Neural cell (in vitro differentiated cells): ENCODE measurements around the gene LKAAEAR1. TPM values are rescaled to one million over a fixed set of nuclear protein-coding genes. Genes with fewer than 3 reads are reported as not detected.

Experiments
- H2AFZ ChIP-seq: fragments of 200-600, 300-800 bp; sonication (generic), shearing (Covaris generic); 2 replicates; pipeline ENCODE4 v1.6.0; 2014; ENCODE audit warnings: low read depth, mild to moderate bottlenecking, antibody characterized with exemption, low read length, moderate library complexity
- H3F3A ChIP-seq: fragments of 200-600 bp; shearing (Covaris generic); 2 replicates; pipeline ENCODE4 v1.6.1; 2016; ENCODE audit warnings: mild to moderate bottlenecking, moderate library complexity, mixed read lengths, antibody characterized with exemption, low read length; ENCODE audit not compliant: insufficient read depth, poor library complexity, severe bottlenecking
- H3K27ac ChIP-seq: fragments of 200-600, 300-800 bp; sonication (generic), shearing (Covaris generic); 2 replicates; pipeline ENCODE4 v1.5.1; 2014; ENCODE audit warnings: mild to moderate bottlenecking, low read length, moderate library complexity
- H3K27me3 ChIP-seq: fragments of 300-800, 200-600 bp; sonication (generic), shearing (Covaris generic); 2 replicates; pipeline ENCODE4 v1.6.0; 2014; ENCODE audit warnings: mild to moderate bottlenecking, low read depth, low read length, moderate library complexity; ENCODE audit not compliant: insufficient read depth
- H3K36me3 ChIP-seq: fragments of 300-800, 200-600 bp; sonication (generic), shearing (Covaris generic); 2 replicates; pipeline ENCODE4 v1.5.1; 2014; ENCODE audit warnings: mild to moderate bottlenecking, antibody characterized with exemption, low read length, moderate library complexity; ENCODE audit not compliant: insufficient read depth
- H3K4me2 ChIP-seq: fragments of 300-800, 200-600 bp; sonication (generic), shearing (Covaris generic); 2 replicates; pipeline ENCODE4 v1.6.0; 2014; ENCODE audit warnings: mild to moderate bottlenecking, low read length
- H3K4me3 ChIP-seq: fragments of 300-800, 200-600 bp; sonication (generic), shearing (Covaris generic); 2 replicates; pipeline ENCODE4 v1.5.1; 2014; ENCODE audit warnings: mild to moderate bottlenecking, low read length, moderate library complexity
- H3K79me2 ChIP-seq: fragments of 200-600 bp; shearing (Covaris generic); replicated peaks from 2 replicates; pipeline ENCODE4 v1.6.0; 2014; ENCODE audit warnings: mild to moderate bottlenecking, low read length, moderate library complexity; ENCODE audit not compliant: insufficient read depth
- H3K9ac ChIP-seq: fragments of 300-800, 200-600 bp; sonication (generic), shearing (Covaris generic); 2 replicates; pipeline ENCODE4 v1.6.1; 2016; ENCODE audit warnings: mild to moderate bottlenecking, low read length, mixed read lengths
- H3K9me2 ChIP-seq: fragments of 200-600 bp; shearing (Covaris generic); 2 replicates; pipeline ENCODE4 v1.6.1; 2016; ENCODE audit warnings: mild to moderate bottlenecking, low read length, mixed read lengths; ENCODE audit not compliant: insufficient read depth
- H3K9me3 ChIP-seq: fragments of 200-600, 300-800 bp; sonication (generic), shearing (Covaris generic); 2 replicates; pipeline ENCODE4 v1.6.1; 2016; ENCODE audit warnings: mild to moderate bottlenecking, mixed run types, low read length, moderate library complexity, mixed read lengths
- H4K20me1 ChIP-seq: fragments of 200-600 bp; shearing (Covaris generic); 2 replicates; pipeline ENCODE4 v1.6.1; 2016; ENCODE audit warnings: mild to moderate bottlenecking, mixed run types; ENCODE audit not compliant: insufficient read depth
- EP300 ChIP-seq: fragments of 450-650 bp; conservative IDR thresholded peaks from 2 replicates; pipeline ENCODE4 v1.6.1; 2014; ENCODE audit warnings: antibody characterized with exemption, mild to moderate bottlenecking, moderate library complexity; ENCODE audit not compliant: poor library complexity, severe bottlenecking
- EZH2 ChIP-seq: fragments of 200-600, 300-800 bp; shearing (Covaris generic), sonication (generic); IDR thresholded peaks from 2 replicates; pipeline ENCODE4 v1.6.1; 2014; ENCODE audit warnings: antibody characterized with exemption, low read length, borderline replicate concordance, mild to moderate bottlenecking; ENCODE audit not compliant: insufficient read depth, poor library complexity, severe bottlenecking
- MXI1 ChIP-seq: fragments of 450-650 bp; conservative IDR thresholded peaks from 2 replicates; pipeline ENCODE4 v1.6.1; 2014; ENCODE audit warnings: antibody characterized with exemption, mild to moderate bottlenecking; ENCODE audit not compliant: poor library complexity, severe bottlenecking
- POLR2AphosphoS5 ChIP-seq: IDR thresholded peaks from 2 replicates; pipeline ENCODE4 v1.6.1; 2012
- RAD21 ChIP-seq: fragments of 450-650 bp; conservative IDR thresholded peaks from 2 replicates; pipeline ENCODE4 v1.6.1; 2014; ENCODE audit warnings: antibody characterized with exemption, mild to moderate bottlenecking, moderate library complexity
- SMC3 ChIP-seq: fragments of 450-650 bp; conservative IDR thresholded peaks from 2 replicates; pipeline ENCODE4 v1.6.1; 2014; ENCODE audit warnings: antibody characterized with exemption, mild to moderate bottlenecking, moderate library complexity; ENCODE audit not compliant: poor library complexity
- TAF1 ChIP-seq: IDR thresholded peaks from 2 replicates; pipeline ENCODE4 v1.6.1; 2012; ENCODE audit warnings: low read depth
- polyA plus RNA-seq: library from polyadenylated mRNA; depleted of rRNA; stranded (reverse); fragments of >200 nt; gene quantifications from 2 replicates; pipeline ENCODE4 v1.2.3, GENCODE V29; 2014
- TF ChIP-seq, protein P1 (sequence below): fragments of 450-650 bp; IDR thresholded peaks from 2 replicates; pipeline ENCODE4 v1.5.1; 2014; ENCODE audit warnings: antibody characterized with exemption, mild to moderate bottlenecking, moderate library complexity; ENCODE audit not compliant: poor library complexity, severe bottlenecking
- TF ChIP-seq, protein P2 (sequence below): IDR thresholded peaks from 2 replicates; pipeline ENCODE4 v1.6.1; 2012; ENCODE audit warnings: borderline replicate concordance

Gene LKAAEAR1
- polyA plus RNA-seq, 1 donor from 2014 or later: 9.3 TPM

DNA sequence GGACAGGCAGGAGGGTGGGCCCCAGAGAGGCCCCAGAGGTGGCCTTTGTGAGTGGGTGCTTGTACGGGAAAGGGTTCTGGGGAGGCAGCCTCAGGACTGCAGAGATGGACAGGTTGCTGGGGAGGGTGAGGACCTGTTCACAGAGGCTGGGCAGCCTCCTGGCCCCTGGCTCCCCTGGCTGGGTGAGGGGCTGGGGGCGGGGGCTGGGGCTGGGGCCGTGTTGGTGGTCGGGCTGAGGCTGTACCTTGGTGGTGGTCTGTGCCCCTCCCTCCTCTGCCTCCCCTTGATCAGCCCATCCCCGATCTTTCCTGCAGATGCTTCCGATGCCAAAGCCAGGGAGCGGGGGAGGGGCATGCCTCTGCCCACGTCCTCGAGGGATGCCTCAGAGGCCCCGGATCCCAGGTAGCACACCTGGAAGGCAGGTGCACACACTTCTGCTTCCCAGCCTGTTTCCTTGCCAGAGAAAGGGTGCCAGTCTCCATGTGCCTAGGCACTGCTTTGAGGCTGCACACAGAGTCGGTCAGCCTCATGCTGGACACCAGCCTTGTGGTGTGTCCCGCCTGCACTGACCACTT lies 16.4 kb downstream of the LKAAEAR1 start:
- H2AFZ ChIP-seq: no peak overlapping the region
- H3K79me2 ChIP-seq: peaks cover 7% of the 10 kb centered on the region
- no peaks in the 10 kb centered on the region for H3K9me2 ChIP-seq
- no peak overlapping the region for H3K4me2 ChIP-seq
- H3K9me3 ChIP-seq: no peaks in the 10 kb centered on the region
- no peaks in the 10 kb centered on the region for H4K20me1 ChIP-seq
- no peak overlapping the region for H3K9ac ChIP-seq
- TF ChIP-seq SMC3: no peak
- TF ChIP-seq TAF1: no peak
- TF ChIP-seq MXI1: no peak
- TF ChIP-seq RAD21: no peak
- TF ChIP-seq, protein P1, sequence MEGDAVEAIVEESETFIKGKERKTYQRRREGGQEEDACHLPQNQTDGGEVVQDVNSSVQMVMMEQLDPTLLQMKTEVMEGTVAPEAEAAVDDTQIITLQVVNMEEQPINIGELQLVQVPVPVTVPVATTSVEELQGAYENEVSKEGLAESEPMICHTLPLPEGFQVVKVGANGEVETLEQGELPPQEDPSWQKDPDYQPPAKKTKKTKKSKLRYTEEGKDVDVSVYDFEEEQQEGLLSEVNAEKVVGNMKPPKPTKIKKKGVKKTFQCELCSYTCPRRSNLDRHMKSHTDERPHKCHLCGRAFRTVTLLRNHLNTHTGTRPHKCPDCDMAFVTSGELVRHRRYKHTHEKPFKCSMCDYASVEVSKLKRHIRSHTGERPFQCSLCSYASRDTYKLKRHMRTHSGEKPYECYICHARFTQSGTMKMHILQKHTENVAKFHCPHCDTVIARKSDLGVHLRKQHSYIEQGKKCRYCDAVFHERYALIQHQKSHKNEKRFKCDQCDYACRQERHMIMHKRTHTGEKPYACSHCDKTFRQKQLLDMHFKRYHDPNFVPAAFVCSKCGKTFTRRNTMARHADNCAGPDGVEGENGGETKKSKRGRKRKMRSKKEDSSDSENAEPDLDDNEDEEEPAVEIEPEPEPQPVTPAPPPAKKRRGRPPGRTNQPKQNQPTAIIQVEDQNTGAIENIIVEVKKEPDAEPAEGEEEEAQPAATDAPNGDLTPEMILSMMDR: no peak
- TF ChIP-seq, protein P2, sequence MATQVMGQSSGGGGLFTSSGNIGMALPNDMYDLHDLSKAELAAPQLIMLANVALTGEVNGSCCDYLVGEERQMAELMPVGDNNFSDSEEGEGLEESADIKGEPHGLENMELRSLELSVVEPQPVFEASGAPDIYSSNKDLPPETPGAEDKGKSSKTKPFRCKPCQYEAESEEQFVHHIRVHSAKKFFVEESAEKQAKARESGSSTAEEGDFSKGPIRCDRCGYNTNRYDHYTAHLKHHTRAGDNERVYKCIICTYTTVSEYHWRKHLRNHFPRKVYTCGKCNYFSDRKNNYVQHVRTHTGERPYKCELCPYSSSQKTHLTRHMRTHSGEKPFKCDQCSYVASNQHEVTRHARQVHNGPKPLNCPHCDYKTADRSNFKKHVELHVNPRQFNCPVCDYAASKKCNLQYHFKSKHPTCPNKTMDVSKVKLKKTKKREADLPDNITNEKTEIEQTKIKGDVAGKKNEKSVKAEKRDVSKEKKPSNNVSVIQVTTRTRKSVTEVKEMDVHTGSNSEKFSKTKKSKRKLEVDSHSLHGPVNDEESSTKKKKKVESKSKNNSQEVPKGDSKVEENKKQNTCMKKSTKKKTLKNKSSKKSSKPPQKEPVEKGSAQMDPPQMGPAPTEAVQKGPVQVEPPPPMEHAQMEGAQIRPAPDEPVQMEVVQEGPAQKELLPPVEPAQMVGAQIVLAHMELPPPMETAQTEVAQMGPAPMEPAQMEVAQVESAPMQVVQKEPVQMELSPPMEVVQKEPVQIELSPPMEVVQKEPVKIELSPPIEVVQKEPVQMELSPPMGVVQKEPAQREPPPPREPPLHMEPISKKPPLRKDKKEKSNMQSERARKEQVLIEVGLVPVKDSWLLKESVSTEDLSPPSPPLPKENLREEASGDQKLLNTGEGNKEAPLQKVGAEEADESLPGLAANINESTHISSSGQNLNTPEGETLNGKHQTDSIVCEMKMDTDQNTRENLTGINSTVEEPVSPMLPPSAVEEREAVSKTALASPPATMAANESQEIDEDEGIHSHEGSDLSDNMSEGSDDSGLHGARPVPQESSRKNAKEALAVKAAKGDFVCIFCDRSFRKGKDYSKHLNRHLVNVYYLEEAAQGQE: no peak
- TF ChIP-seq EZH2: no peak
- TF ChIP-seq POLR2AphosphoS5: no peak
- TF ChIP-seq EP300: no peak
- no peak overlapping the region for H3K27ac ChIP-seq
- H3F3A ChIP-seq: no peaks in the 10 kb centered on the region
- H3K4me3 ChIP-seq: no peak overlapping the region
- no peaks in the 10 kb centered on the region for H3K36me3 ChIP-seq
- H3K27me3 ChIP-seq: no peaks in the 10 kb centered on the region

DNA sequence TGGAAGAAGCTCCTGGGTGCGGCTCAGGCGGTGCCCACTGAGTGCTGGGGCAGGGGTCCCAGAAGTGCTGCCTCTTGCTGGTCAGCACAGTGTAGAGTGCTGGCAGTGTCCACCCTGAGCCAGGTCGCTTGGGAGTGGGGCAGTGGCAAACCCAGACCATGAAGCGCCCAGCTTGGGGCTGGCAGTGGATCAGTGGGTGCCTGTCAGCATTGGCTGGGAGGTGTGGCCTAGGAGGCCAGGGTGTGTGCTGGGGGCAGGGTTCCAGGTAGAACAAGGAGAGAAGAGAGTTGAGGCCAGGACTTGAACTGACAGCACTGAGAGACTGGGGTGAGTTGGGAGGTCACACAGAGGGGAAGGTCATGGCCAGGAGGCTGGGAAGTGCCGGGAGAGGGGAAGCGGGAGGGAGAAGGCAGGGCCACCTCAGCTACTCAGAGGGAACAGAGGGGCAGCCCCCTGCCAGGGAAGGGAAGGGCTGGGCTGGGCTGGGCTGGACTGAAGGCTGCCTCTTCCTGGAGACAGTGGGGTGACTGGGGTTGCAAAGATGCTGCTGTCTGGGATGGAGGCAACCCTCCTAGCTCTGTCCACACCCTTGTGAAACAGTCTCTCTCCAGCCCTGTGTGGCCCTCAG lies 17.1 kb downstream of the LKAAEAR1 start:
- H3F3A ChIP-seq: no peaks in the 10 kb centered on the region
- no peak for TF ChIP-seq SMC3
- TF ChIP-seq, protein P1: no peak
- no peak for TF ChIP-seq POLR2AphosphoS5
- TF ChIP-seq, protein P2: no peak
- no peaks in the 10 kb centered on the region for H3K36me3 ChIP-seq
- H3K27me3 ChIP-seq: no peaks in the 10 kb centered on the region
- H3K9ac ChIP-seq: no peak overlapping the region
- no peak overlapping the region for H3K4me3 ChIP-seq
- H3K79me2 ChIP-seq: peaks cover 7% of the 10 kb centered on the region
- H3K9me3 ChIP-seq: no peaks in the 10 kb centered on the region
- no peak overlapping the region for H3K4me2 ChIP-seq
- H3K27ac ChIP-seq: no peak overlapping the region
- no peak overlapping the region for H2AFZ ChIP-seq
- no peaks in the 10 kb centered on the region for H3K9me2 ChIP-seq
- no peaks in the 10 kb centered on the region for H4K20me1 ChIP-seq
